HepG2 (cell line): Measurements from ENCODE around the gene FBXW2. TPM values are rescaled to one million over a fixed set of nuclear protein-coding genes. Genes with fewer than 3 reads are reported as not detected.

Experiments used
- ATF1 ChIP-seq: IDR thresholded peaks from 2 replicates; pipeline ENCODE4 v1.6.1; 2016; ENCODE audit warnings: mild to moderate bottlenecking, control low read depth
- CC2D1A ChIP-seq: sonication (generic); formaldehyde crosslinking; IDR thresholded peaks from 2 replicates; pipeline ENCODE4 v1.8.1; 2023; ENCODE audit warnings: mild to moderate bottlenecking, missing genetic modification reagents
- ETV5 ChIP-seq: IDR thresholded peaks from 2 replicates; pipeline ENCODE4 v1.6.1; 2018; ENCODE audit warnings: missing biosample characterization, missing genetic modification reagents, inconsistent platforms, borderline replicate concordance
- GATA4 ChIP-seq: sonication (generic); IDR thresholded peaks from 2 replicates; pipeline ENCODE4 v1.6.1; 2016; ENCODE audit warnings: antibody characterized with exemption, low read depth, borderline replicate concordance
- GATAD2A ChIP-seq: IDR thresholded peaks from 2 replicates; pipeline ENCODE4 v1.6.1; 2016
- KLF13 ChIP-seq: sonication (generic); formaldehyde crosslinking; IDR thresholded peaks from 2 replicates; pipeline ENCODE4 v1.4.0; 2020; ENCODE audit warnings: mild to moderate bottlenecking, missing genetic modification reagents
- MTF1 ChIP-seq: sonication (generic); formaldehyde crosslinking; IDR thresholded peaks from 2 replicates; pipeline ENCODE4 v1.5.0; 2020; ENCODE audit warnings: missing genetic modification reagents
- NBN ChIP-seq: fragments of 450-650 bp; conservative IDR thresholded peaks from 2 replicates; pipeline ENCODE4 v1.6.1; 2017
- PAWR ChIP-seq: sonication (generic); formaldehyde crosslinking; IDR thresholded peaks from 2 replicates; pipeline ENCODE4 v1.4.0; 2020; ENCODE audit warnings: missing genetic modification reagents, mild to moderate bottlenecking, borderline replicate concordance
- PRPF4 ChIP-seq: fragments of 200-400 bp; formaldehyde crosslinking; IDR thresholded peaks from 2 replicates; pipeline ENCODE4 v1.6.1; 2016; ENCODE audit warnings: low read length, low read depth; ENCODE audit not compliant: poor library complexity, severe bottlenecking
- SMYD3 ChIP-seq: sonication (generic); formaldehyde crosslinking; IDR thresholded peaks from 2 replicates; pipeline ENCODE4 v1.8.1; 2023; ENCODE audit warnings: mild to moderate bottlenecking, missing genetic modification reagents
- TBL1XR1 ChIP-seq: fragments of 150-350 bp; IDR thresholded peaks from 2 replicates; pipeline ENCODE4 v1.6.1; 2014; ENCODE audit warnings: borderline replicate concordance, low read length; ENCODE audit not compliant: partially characterized antibody
- XRCC5 ChIP-seq: fragments of 200-400 bp; formaldehyde crosslinking; optimal IDR thresholded peaks from 2 replicates; pipeline ENCODE3; 2017; ENCODE audit warnings: mild to moderate bottlenecking, low read length
- YY1 ChIP-seq: IDR thresholded peaks from 2 replicates; pipeline ENCODE4 v1.6.1; 2011; ENCODE audit warnings: low read length, low read depth, moderate library complexity, mild to moderate bottlenecking; ENCODE audit not compliant: insufficient read depth, insufficient replicate concordance
- ZFP36L2 ChIP-seq: sonication (generic); formaldehyde crosslinking; IDR thresholded peaks from 2 replicates; pipeline ENCODE4 v1.4.0; 2020; ENCODE audit warnings: missing genetic modification reagents
- ZNF143 ChIP-seq: sonication (generic); formaldehyde crosslinking; IDR thresholded peaks from 2 replicates; pipeline ENCODE4 v1.4.0; 2020; ENCODE audit warnings: missing genetic modification reagents
- ZNF180 ChIP-seq: sonication (generic); formaldehyde crosslinking; IDR thresholded peaks from 2 replicates; pipeline ENCODE4 v1.4.0; 2020; ENCODE audit warnings: low read depth, missing genetic modification reagents, borderline replicate concordance
- ZNF274 ChIP-seq: sonication (generic); formaldehyde crosslinking; IDR thresholded peaks from 2 replicates; pipeline ENCODE4 v1.5.1; 2020; ENCODE audit warnings: mild to moderate bottlenecking, missing genetic modification reagents
- ZNF3 ChIP-seq: IDR thresholded peaks from 2 replicates; pipeline ENCODE4 v1.7.0; 2017; ENCODE audit warnings: inconsistent platforms
- ZNF577 ChIP-seq: sonication (generic); formaldehyde crosslinking; IDR thresholded peaks from 2 replicates; pipeline ENCODE4 v1.4.0; 2020; ENCODE audit warnings: mild to moderate bottlenecking, low read depth, missing genetic modification reagents, borderline replicate concordance
- polyA plus RNA-seq, 8 experiments: library from polyadenylated mRNA; depleted of rRNA in 3 of 8; stranded (reverse) in 7 of 8; unstranded in 1 of 8; fragments of >200 nt; fragmentation: Illumina TruSeq in 4 of 8; extraction: Trizol in 4 of 8; gene quantifications; 2 replicates each; pipeline versions ENCODE4 v1.2.1 to v1.2.3, GENCODE V29; 2011 to 2016; ENCODE audit warnings: low read depth in 4 of 8, missing spikeins in 1 of 8, mixed read lengths in 1 of 8; ENCODE audit not compliant: insufficient read depth in 1 of 8
- total RNA-seq, 5 experiments: library from RNA; depleted of rRNA; stranded (reverse); fragments of >200 nt; fragmentation: Illumina TruSeq; extraction: Trizol; gene quantifications; 2 replicates each; pipeline ENCODE4 v1.2.3, GENCODE V29; 2016; ENCODE audit warnings: low read depth in 1 of 5
- TF ChIP-seq, protein P1 (sequence below): sonication (generic); formaldehyde crosslinking; IDR thresholded peaks from 2 replicates; pipeline ENCODE4 v1.5.0; 2020; ENCODE audit warnings: missing genetic modification reagents
- TF ChIP-seq, protein P2 (sequence below): sonication (generic); formaldehyde crosslinking; IDR thresholded peaks from 2 replicates; pipeline ENCODE4 v1.9.0; 2021; ENCODE audit warnings: missing genetic modification reagents, borderline replicate concordance
- TF ChIP-seq, protein P3 (sequence below): sonication (generic); formaldehyde crosslinking; IDR thresholded peaks from 2 replicates; pipeline ENCODE4 v1.5.0; 2020; ENCODE audit warnings: mild to moderate bottlenecking, missing genetic modification reagents, moderate library complexity
- TF ChIP-seq, protein P4 (sequence below): sonication (generic); formaldehyde crosslinking; conservative IDR thresholded peaks from 2 replicates; pipeline ENCODE4 v1.4.0; 2020; ENCODE audit warnings: missing genetic modification reagents

FBXW2 gene
- total and polyA plus RNA-seq, 2 of the 13 experiments (the other 11 are each of a cell fraction or from before 2014, with no cell fraction given): 35.4 to 43.1 TPM

DNA sequence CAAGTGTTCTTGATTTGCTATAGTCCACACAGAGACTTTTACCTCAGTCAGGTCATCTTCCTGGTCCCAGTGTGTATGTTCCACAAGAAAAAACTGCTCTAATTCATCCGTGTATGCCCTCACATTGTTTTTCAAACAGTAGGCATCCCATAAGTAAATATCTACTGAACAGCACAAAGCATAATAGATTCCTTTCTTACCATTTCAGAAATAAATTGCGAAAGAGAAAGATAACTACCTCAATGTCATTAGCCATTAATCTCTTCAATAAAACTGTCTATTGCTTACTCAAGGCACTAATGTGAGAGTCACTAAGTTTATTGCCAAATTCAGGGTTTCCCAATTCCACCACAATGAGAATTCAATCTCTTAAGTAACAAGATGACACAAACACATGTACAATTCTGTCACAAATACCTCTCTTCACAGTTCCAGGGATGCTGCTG is 9.6 kb downstream of the FBXW2 start (continued):
- TF ChIP-seq CC2D1A (no peak), ZNF180 (CRISPR knock-in tag) (no peak), YY1 (no peak), XRCC5 (no peak), PAWR (CRISPR knock-in tag) (no peak), ATF1 (CRISPR knock-in tag) (0 out of 2 replicates have a peak, but pooled peaks have one; percentile 28), ZFP36L2 (no peak), TBL1XR1 (no peak), ZNF577 (CRISPR knock-in tag) (no peak), NBN (no peak), GATA4 (no peak), ZNF274 (CRISPR knock-in tag) (no peak), ETV5 (no peak), ZNF3 (no peak), KLF13 (CRISPR knock-in tag) (no peak), SMYD3 (CRISPR knock-in tag) (no peak), ZNF143 (CRISPR knock-in tag) (no peak), GATAD2A (CRISPR knock-in tag) (peak; percentile 74), PRPF4 (no peak), MTF1 (CRISPR knock-in tag) (no peak)
- TF ChIP-seq, protein P1, sequence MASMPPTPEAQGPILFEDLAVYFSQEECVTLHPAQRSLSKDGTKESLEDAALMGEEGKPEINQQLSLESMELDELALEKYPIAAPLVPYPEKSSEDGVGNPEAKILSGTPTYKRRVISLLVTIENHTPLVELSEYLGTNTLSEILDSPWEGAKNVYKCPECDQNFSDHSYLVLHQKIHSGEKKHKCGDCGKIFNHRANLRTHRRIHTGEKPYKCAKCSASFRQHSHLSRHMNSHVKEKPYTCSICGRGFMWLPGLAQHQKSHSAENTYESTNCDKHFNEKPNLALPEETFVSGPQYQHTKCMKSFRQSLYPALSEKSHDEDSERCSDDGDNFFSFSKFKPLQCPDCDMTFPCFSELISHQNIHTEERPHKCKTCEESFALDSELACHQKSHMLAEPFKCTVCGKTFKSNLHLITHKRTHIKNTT (CRISPR knock-in tag): no peak
- TF ChIP-seq, protein P2, sequence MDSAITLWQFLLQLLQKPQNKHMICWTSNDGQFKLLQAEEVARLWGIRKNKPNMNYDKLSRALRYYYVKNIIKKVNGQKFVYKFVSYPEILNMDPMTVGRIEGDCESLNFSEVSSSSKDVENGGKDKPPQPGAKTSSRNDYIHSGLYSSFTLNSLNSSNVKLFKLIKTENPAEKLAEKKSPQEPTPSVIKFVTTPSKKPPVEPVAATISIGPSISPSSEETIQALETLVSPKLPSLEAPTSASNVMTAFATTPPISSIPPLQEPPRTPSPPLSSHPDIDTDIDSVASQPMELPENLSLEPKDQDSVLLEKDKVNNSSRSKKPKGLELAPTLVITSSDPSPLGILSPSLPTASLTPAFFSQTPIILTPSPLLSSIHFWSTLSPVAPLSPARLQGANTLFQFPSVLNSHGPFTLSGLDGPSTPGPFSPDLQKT (CRISPR knock-in tag): no peak
- TF ChIP-seq, protein P3, sequence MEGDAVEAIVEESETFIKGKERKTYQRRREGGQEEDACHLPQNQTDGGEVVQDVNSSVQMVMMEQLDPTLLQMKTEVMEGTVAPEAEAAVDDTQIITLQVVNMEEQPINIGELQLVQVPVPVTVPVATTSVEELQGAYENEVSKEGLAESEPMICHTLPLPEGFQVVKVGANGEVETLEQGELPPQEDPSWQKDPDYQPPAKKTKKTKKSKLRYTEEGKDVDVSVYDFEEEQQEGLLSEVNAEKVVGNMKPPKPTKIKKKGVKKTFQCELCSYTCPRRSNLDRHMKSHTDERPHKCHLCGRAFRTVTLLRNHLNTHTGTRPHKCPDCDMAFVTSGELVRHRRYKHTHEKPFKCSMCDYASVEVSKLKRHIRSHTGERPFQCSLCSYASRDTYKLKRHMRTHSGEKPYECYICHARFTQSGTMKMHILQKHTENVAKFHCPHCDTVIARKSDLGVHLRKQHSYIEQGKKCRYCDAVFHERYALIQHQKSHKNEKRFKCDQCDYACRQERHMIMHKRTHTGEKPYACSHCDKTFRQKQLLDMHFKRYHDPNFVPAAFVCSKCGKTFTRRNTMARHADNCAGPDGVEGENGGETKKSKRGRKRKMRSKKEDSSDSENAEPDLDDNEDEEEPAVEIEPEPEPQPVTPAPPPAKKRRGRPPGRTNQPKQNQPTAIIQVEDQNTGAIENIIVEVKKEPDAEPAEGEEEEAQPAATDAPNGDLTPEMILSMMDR (CRISPR knock-in tag): no peak
- TF ChIP-seq, protein P4, sequence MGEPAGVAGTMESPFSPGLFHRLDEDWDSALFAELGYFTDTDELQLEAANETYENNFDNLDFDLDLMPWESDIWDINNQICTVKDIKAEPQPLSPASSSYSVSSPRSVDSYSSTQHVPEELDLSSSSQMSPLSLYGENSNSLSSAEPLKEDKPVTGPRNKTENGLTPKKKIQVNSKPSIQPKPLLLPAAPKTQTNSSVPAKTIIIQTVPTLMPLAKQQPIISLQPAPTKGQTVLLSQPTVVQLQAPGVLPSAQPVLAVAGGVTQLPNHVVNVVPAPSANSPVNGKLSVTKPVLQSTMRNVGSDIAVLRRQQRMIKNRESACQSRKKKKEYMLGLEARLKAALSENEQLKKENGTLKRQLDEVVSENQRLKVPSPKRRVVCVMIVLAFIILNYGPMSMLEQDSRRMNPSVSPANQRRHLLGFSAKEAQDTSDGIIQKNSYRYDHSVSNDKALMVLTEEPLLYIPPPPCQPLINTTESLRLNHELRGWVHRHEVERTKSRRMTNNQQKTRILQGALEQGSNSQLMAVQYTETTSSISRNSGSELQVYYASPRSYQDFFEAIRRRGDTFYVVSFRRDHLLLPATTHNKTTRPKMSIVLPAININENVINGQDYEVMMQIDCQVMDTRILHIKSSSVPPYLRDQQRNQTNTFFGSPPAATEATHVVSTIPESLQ (CRISPR knock-in tag): no peak
